Trophoblast cell (in vitro differentiated cells and primary cell): ENCODE measurements around the gene ERBB4.

Source experiments
- DNase-seq, 2 donors: peaks; one replicate each; pipeline ENCODE4 v3.0.0-alpha.2; 2016
- H2AFZ ChIP-seq: 2 replicates; pipeline ENCODE4 v1.6.1; 2013; ENCODE audit warnings: low read length, moderate library complexity, mild to moderate bottlenecking; ENCODE audit not compliant: insufficient read depth, poor library complexity
- H2AK5ac ChIP-seq: 2 replicates; pipeline ENCODE4 v1.6.1; 2013; ENCODE audit warnings: mild to moderate bottlenecking, low read length
- H2BK120ac ChIP-seq: 2 replicates; pipeline ENCODE4 v1.6.1; 2013; ENCODE audit warnings: low read length, mild to moderate bottlenecking, moderate library complexity; ENCODE audit not compliant: insufficient read depth, poor library complexity
- H2BK12ac ChIP-seq: 2 replicates; pipeline ENCODE4 v1.6.1; 2013; ENCODE audit warnings: mild to moderate bottlenecking, low read length, moderate library complexity
- H2BK5ac ChIP-seq: 2 replicates; pipeline ENCODE4 v1.6.1; 2013; ENCODE audit warnings: low read length, low read depth, moderate library complexity, mild to moderate bottlenecking; ENCODE audit not compliant: poor library complexity
- H3K14ac ChIP-seq: 2 replicates; pipeline ENCODE4 v1.6.1; 2013; ENCODE audit warnings: mild to moderate bottlenecking, low read length
- H3K18ac ChIP-seq: 2 replicates; pipeline ENCODE4 v1.6.1; 2013; ENCODE audit warnings: mild to moderate bottlenecking, low read length
- H3K23ac ChIP-seq: 2 replicates; pipeline ENCODE4 v1.6.1; 2013; ENCODE audit warnings: low read length
- H3K27ac ChIP-seq: 2 replicates; pipeline ENCODE4 v1.5.1; 2013; ENCODE audit warnings: low read depth, mild to moderate bottlenecking, inconsistent platforms, low read length, moderate library complexity
- H3K27me3 ChIP-seq: 2 replicates; pipeline ENCODE4 v1.6.1; 2013; ENCODE audit warnings: inconsistent platforms, mild to moderate bottlenecking, low read length, moderate library complexity; ENCODE audit not compliant: insufficient read depth
- H3K36me3 ChIP-seq, 2 experiments: 1 replicate in 1 of 2; 2 replicates in 1 of 2; pipeline ENCODE4 v1.6.1; 2013; ENCODE audit warnings: low read length in 2 of 2, mild to moderate bottlenecking in 2 of 2, moderate library complexity in 1 of 2; ENCODE audit not compliant: insufficient read depth in 2 of 2, control insufficient read depth in 1 of 2
- H3K4ac ChIP-seq: 2 replicates; pipeline ENCODE4 v1.6.1; 2013; ENCODE audit warnings: low read depth, mild to moderate bottlenecking, low read length, moderate library complexity
- H3K4me1 ChIP-seq, 2 experiments: 1 replicate in 1 of 2; 2 replicates in 1 of 2; pipeline ENCODE4 v1.6.1; 2013; ENCODE audit warnings: low read length in 2 of 2, mild to moderate bottlenecking in 2 of 2, moderate library complexity in 1 of 2; ENCODE audit not compliant: insufficient read depth in 2 of 2, control insufficient read depth in 1 of 2
- H3K4me2 ChIP-seq: 2 replicates; pipeline ENCODE4 v1.6.1; 2013; ENCODE audit warnings: inconsistent platforms, mild to moderate bottlenecking, low read length, moderate library complexity
- H3K4me3 ChIP-seq: 2 replicates; pipeline ENCODE4 v1.5.1; 2013; ENCODE audit warnings: mild to moderate bottlenecking, low read depth, low read length, inconsistent platforms
- H3K79me1 ChIP-seq: one replicate; pipeline ENCODE4 v1.6.1; 2013; ENCODE audit warnings: low read length
- H3K79me2 ChIP-seq: 2 replicates; pipeline ENCODE4 v1.6.1; 2013; ENCODE audit warnings: low read length, mild to moderate bottlenecking; ENCODE audit not compliant: control insufficient read depth, insufficient read depth, poor library complexity
- H3K9ac ChIP-seq: 2 replicates; pipeline ENCODE4 v1.6.1; 2013; ENCODE audit warnings: mild to moderate bottlenecking, low read length
- H3K9me3 ChIP-seq: 2 replicates; pipeline ENCODE4 v1.6.1; 2013; ENCODE audit warnings: low read depth, mild to moderate bottlenecking, control low read depth, inconsistent platforms, low read length; ENCODE audit not compliant: insufficient read depth
- H4K12ac ChIP-seq: 2 replicates; pipeline ENCODE4 v1.6.1; 2013; ENCODE audit warnings: low read depth, mild to moderate bottlenecking, low read length, moderate library complexity
- H4K8ac ChIP-seq: 2 replicates; pipeline ENCODE4 v1.6.1; 2013; ENCODE audit warnings: low read depth, mild to moderate bottlenecking, low read length, moderate library complexity
- H4K91ac ChIP-seq: one replicate; pipeline ENCODE4 v1.6.1; 2013; ENCODE audit warnings: low read depth, mild to moderate bottlenecking, low read length, moderate library complexity
- WGBS: extraction: QIAGEN DNeasy Blood & Tissue Kit; methylation state at CpG from one replicate; pipeline ENCODE4 v1.1.7; 2013; ENCODE audit warnings: missing lambda C conversion rate; ENCODE audit not compliant: insufficient read length, insufficient coverage; ENCODE audit errors: extremely low coverage; 5-methylcytosine and 5-hydroxymethylcytosine counted together

The ERBB4 gene

DNA sequence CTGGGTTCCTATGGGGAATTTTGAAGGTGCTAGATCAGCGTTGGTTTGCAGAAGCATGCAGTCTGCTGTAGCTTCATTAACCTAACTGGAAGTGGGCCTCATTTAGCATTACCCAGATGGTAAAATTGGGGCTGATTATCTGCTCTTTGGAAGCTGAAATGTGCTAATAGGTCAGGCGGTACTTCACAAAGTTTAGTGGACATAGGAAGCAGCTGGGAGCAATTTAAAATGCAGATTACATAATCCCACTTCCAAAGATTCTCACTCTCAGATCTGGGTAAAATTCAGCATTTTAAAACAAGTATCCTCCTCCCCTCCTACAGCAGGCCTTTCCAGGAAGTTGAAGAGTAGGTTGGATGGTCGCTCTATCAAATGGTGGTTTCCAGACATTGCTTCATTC, 1075.2 kb downstream of the ERBB4 start:
- Histone ChIP-seq H3K14ac (no peak overlapping the region), H3K79me2 (no peaks in the 10 kb centered on the region), H2BK12ac (no peak overlapping the region), H3K23ac (no peak overlapping the region), H3K27ac (no peak overlapping the region), H3K18ac (no peak overlapping the region), H3K4me3 (no peak overlapping the region), H3K27me3 (no peaks in the 10 kb centered on the region), H3K9ac (no peak overlapping the region), H2AFZ (no peak overlapping the region), H4K12ac (no peak overlapping the region), H3K4ac (no peak overlapping the region), H3K79me1 (no peaks in the 10 kb centered on the region), H3K4me2 (no peak overlapping the region), H3K4me1 (no peaks in the 10 kb centered on the region), H2BK120ac (no peak overlapping the region), H4K91ac (no peak overlapping the region), H3K9me3 (no peaks in the 10 kb centered on the region), H3K36me3 (no peaks in the 10 kb centered on the region), H2BK5ac (no peak overlapping the region), H2AK5ac (no peak overlapping the region), H4K8ac (no peak overlapping the region)
- no CpG with 5 or more reads among the region's 3 CpGs for WGBS
- no peak for DNase-seq

- no peak overlapping the region for H2BK5ac ChIP-seq
- H3K36me3 ChIP-seq = no peaks in the 10 kb centered on the region
- H2BK120ac ChIP-seq = no peak overlapping the region
- H3K4me1 ChIP-seq = no peaks in the 10 kb centered on the region
- no peaks in the 10 kb centered on the region for H3K79me1 ChIP-seq
- H4K91ac ChIP-seq = no peak overlapping the region
- no peak overlapping the region for H2AFZ ChIP-seq
- no peaks in the 10 kb centered on the region for H3K9me3 ChIP-seq
- H3K9ac ChIP-seq = no peak overlapping the region
- H3K4ac ChIP-seq = no peak overlapping the region
- H3K4me3 ChIP-seq = no peak overlapping the region
- no CpG with 5 or more reads among the region's 1 CpG for WGBS
- H3K23ac ChIP-seq = no peak overlapping the region
- no peak overlapping the region for H4K12ac ChIP-seq
- no peak overlapping the region for H3K18ac ChIP-seq
- H4K8ac ChIP-seq = no peak overlapping the region
- DNase-seq = no peak
- H3K79me2 ChIP-seq = no peaks in the 10 kb centered on the region
- no peak overlapping the region for H3K14ac ChIP-seq
- no peak overlapping the region for H3K27ac ChIP-seq
- no peak overlapping the region for H2AK5ac ChIP-seq
- H2BK12ac ChIP-seq = no peak overlapping the region
- no peak overlapping the region for H3K4me2 ChIP-seq
- no peaks in the 10 kb centered on the region for H3K27me3 ChIP-seq
Observed at GRCh38 chr2:211458974-211459373, 1079.6 kb downstream of the ERBB4 start.

GRCh38 chr2:211457325-211457724, 1081.3 kb downstream of the ERBB4 start:
- WGBS = no CpG with 5 or more reads among the region's 2 CpGs
- DNase-seq = no peak
- H3K79me2 ChIP-seq = no peaks in the 10 kb centered on the region

DNA sequence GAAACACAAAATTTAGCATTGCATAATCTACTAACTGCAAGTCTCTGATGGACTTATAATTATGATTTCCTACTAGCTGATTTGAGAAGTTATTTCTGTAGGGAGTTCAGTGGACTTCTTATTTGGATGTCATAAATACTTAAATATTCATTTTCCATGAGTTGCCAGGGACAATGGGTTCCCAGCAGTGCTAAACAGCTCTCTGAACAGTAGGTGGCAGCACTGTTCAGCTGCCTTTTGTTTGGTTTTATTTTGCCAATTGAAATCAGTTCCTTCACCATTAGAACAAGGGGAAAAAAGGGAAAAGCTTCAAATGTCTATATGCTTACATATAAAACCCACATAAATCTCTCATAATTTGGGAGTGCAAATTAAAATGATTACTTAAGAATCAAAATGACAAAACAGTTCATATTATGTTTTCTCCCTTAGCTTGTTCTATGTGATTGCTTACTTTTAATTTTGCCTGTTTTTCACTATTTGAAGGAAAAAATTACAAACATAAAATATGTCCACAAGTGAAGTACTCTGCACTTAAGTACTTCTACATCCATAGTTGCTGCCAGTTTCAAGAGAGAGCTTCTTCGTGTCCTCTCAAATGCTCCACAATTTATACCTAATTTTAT, 1083.3 kb downstream of the ERBB4 start:
- WGBS = no CpG with 5 or more reads among the region's 1 CpG
- no peak overlapping the region for H4K91ac ChIP-seq
- H3K4me3 ChIP-seq = no peak overlapping the region
- H3K36me3 ChIP-seq = no peaks in the 10 kb centered on the region
- no peaks in the 10 kb centered on the region for H3K4me1 ChIP-seq
- H3K23ac ChIP-seq = no peak overlapping the region
- no peaks in the 10 kb centered on the region for H3K9me3 ChIP-seq
- H3K4ac ChIP-seq = no peak overlapping the region
- no peak overlapping the region for H4K8ac ChIP-seq
- H3K9ac ChIP-seq = no peak overlapping the region
- H2BK12ac ChIP-seq = no peak overlapping the region
- H3K79me2 ChIP-seq = no peaks in the 10 kb centered on the region
- no peak overlapping the region for H3K27ac ChIP-seq
- no peaks in the 10 kb centered on the region for H3K79me1 ChIP-seq
- no peak overlapping the region for H2BK5ac ChIP-seq
- no peak overlapping the region for H4K12ac ChIP-seq
- no peak overlapping the region for H2AFZ ChIP-seq
- H3K14ac ChIP-seq = no peak overlapping the region
- H2AK5ac ChIP-seq = no peak overlapping the region
- H3K27me3 ChIP-seq = no peaks in the 10 kb centered on the region
- peak; percentile 29 to 74 for DNase-seq
- H2BK120ac ChIP-seq = no peak overlapping the region
- no peak overlapping the region for H3K18ac ChIP-seq
- no peak overlapping the region for H3K4me2 ChIP-seq

More at GRCh38 chr2:211457325-211457724, 1081.3 kb downstream of the ERBB4 start:
- H4K8ac ChIP-seq = no peak overlapping the region
- H2AFZ ChIP-seq = no peak overlapping the region
- H3K4me1 ChIP-seq = no peaks in the 10 kb centered on the region
- H3K23ac ChIP-seq = peak overlapping the region; percentile 17
- no peak overlapping the region for H2AK5ac ChIP-seq
- H3K9ac ChIP-seq = no peak overlapping the region
- no peak overlapping the region for H3K4me2 ChIP-seq
- no peak overlapping the region for H3K14ac ChIP-seq
- H3K27ac ChIP-seq = no peak overlapping the region
- no peaks in the 10 kb centered on the region for H3K79me1 ChIP-seq
- no peak overlapping the region for H3K4ac ChIP-seq
- no peaks in the 10 kb centered on the region for H3K27me3 ChIP-seq
- H4K91ac ChIP-seq = no peak overlapping the region
- H2BK5ac ChIP-seq = no peak overlapping the region
- no peaks in the 10 kb centered on the region for H3K9me3 ChIP-seq
- H2BK12ac ChIP-seq = no peak overlapping the region
- no peak overlapping the region for H3K18ac ChIP-seq
- H4K12ac ChIP-seq = no peak overlapping the region
- H2BK120ac ChIP-seq = no peak overlapping the region
- H3K36me3 ChIP-seq = no peaks in the 10 kb centered on the region
- no peak overlapping the region for H3K4me3 ChIP-seq
